GM12865 (cell line): Measurements from ENCODE around the gene SPINK4.

Source experiments
- DNase-seq: peaks from one replicate; pipeline ENCODE4 v3.0.0; 2010; ENCODE audit warnings: low read depth
- H3K4me3 ChIP-seq: 2 replicates; pipeline ENCODE4 v1.5.1; 2011; ENCODE audit warnings: mild to moderate bottlenecking, low read depth, low read length, control low read depth
- CTCF ChIP-seq: IDR thresholded peaks from 2 replicates; pipeline ENCODE4 v1.5.1; 2011; ENCODE audit warnings: low read length, control low read depth, low read depth, inconsistent platforms; ENCODE audit not compliant: insufficient read depth; ENCODE audit errors: missing control alignments

SPINK4 gene

GRCh38 chr9:33297432-33297831 lies 57.5 kb downstream of the SPINK4 start:
- TF ChIP-seq CTCF, result no peak
- peak overlapping the region; percentile 42 for H3K4me3 ChIP-seq
- DNase-seq, result peak; percentile 90
